Measurements from ENCODE around the gene ATP6V1G1. TPM values are rescaled to one million over a fixed set of nuclear protein-coding genes. Genes with fewer than 3 reads are reported as not detected.

The ATP6V1G1 gene
- total RNA-seq, 2 experiments from 2014 or later = 144 to 148 TPM

DNA sequence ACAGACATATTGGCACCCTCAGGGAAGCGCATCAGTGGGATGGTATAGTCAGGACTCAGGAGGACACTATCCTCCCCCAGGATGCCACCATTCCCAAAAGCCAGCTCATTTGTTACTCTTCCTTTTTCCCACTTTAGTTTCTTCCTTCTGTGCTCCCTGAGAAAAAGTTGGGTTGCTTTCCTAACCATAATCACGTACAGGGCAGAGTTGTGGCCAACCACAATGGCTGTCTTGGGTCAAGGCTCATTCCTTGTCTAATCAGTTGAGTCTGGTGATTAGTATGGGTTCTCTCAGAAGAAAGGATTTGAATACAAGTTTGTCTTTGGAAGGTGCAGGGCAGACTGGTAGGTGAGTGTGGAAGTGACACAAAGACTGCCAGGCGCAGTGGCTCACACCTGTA lies 26.6 kb upstream of the ATP6V1G1 start:
- CTCF ChIA-PET = interaction anchor here (1.3 kb wide), 1 partner anchor 93 kb away, joined by 3 read pairs; no protein-coding TSS in a partner anchor
- H3K27me3 Mint-ChIP-seq = peaks cover 28% of the 10 kb centered on the region
- Histone ChIP-seq H3K9me3 (ENCODE audit: control insufficient read depth in 1 of 2, insufficient read depth in 1 of 2, low read length in 2 of 2) (peaks cover 0 to 4% of the 10 kb centered on the region in 2 experiments), H3K4me1 (ENCODE audit: insufficient read depth, low read length) (no peaks in the 10 kb centered on the region), H3K36me3 (ENCODE audit: insufficient read depth, low read length) (no peaks in the 10 kb centered on the region), H3K4me3 (ENCODE audit: low read length) (no peak overlapping the region), H3K27ac (ENCODE audit: low read depth in 1 of 2, low read length in 2 of 2) (no peak overlapping the region), H3K27me3 (ENCODE audit: control insufficient read depth in 1 of 2, insufficient read depth in 2 of 2, low read length in 2 of 2) (peaks cover 0 to 2% of the 10 kb centered on the region in 2 experiments)
- no peak overlapping the region for H3K27ac Mint-ChIP-seq
- intact Hi-C loops (cut with DNase I, micrococcal nuclease) = no loop called here
- DNase-seq = no peak
- H3K9me3 Mint-ChIP-seq = no peaks in the 10 kb centered on the region
- POLR2A ChIA-PET = no interaction called here
- H3K4me1 Mint-ChIP-seq (ENCODE audit: low read depth) = no peaks in the 10 kb centered on the region
- H3K4me3 Mint-ChIP-seq = no peak overlapping the region
- ATAC-seq (ENCODE audit: poor library complexity) = no peak
- no peaks in the 10 kb centered on the region for H3K36me3 Mint-ChIP-seq (ENCODE audit: low read depth)
- TF ChIP-seq, protein P1, sequence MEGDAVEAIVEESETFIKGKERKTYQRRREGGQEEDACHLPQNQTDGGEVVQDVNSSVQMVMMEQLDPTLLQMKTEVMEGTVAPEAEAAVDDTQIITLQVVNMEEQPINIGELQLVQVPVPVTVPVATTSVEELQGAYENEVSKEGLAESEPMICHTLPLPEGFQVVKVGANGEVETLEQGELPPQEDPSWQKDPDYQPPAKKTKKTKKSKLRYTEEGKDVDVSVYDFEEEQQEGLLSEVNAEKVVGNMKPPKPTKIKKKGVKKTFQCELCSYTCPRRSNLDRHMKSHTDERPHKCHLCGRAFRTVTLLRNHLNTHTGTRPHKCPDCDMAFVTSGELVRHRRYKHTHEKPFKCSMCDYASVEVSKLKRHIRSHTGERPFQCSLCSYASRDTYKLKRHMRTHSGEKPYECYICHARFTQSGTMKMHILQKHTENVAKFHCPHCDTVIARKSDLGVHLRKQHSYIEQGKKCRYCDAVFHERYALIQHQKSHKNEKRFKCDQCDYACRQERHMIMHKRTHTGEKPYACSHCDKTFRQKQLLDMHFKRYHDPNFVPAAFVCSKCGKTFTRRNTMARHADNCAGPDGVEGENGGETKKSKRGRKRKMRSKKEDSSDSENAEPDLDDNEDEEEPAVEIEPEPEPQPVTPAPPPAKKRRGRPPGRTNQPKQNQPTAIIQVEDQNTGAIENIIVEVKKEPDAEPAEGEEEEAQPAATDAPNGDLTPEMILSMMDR (IDR thresholded peaks at IDR 0.05) = no peak

- no peak overlapping the region for H3K27ac Mint-ChIP-seq
- H3K9me3 ChIP-seq (ENCODE audit: control insufficient read depth in 1 of 2, insufficient read depth in 1 of 2, low read length in 2 of 2) = peaks cover 0 to 4% of the 10 kb centered on the region in 2 experiments
- ChIA-PET POLR2A (no interaction called here), CTCF (no interaction called here)
- H3K36me3 Mint-ChIP-seq (ENCODE audit: low read depth) = no peaks in the 10 kb centered on the region
- no peak overlapping the region for H3K27ac ChIP-seq (ENCODE audit: low read depth in 1 of 2, low read length in 2 of 2)
- intact Hi-C loops (cut with DNase I, micrococcal nuclease) = no loop called here
- no peaks in the 10 kb centered on the region for H3K4me1 ChIP-seq (ENCODE audit: insufficient read depth, low read length)
- no peak overlapping the region for H3K4me3 ChIP-seq (ENCODE audit: low read length)
- no peaks in the 10 kb centered on the region for H3K36me3 ChIP-seq (ENCODE audit: insufficient read depth, low read length)
- no peaks in the 10 kb centered on the region for H3K9me3 Mint-ChIP-seq
- DNase-seq (no peak), ATAC-seq (ENCODE audit: poor library complexity) (no peak)
- TF ChIP-seq, protein P1 (IDR thresholded peaks at IDR 0.05) = no peak
- H3K27me3 Mint-ChIP-seq = peaks cover 28% of the 10 kb centered on the region
- H3K27me3 ChIP-seq (ENCODE audit: control insufficient read depth in 1 of 2, insufficient read depth in 2 of 2, low read length in 2 of 2) = peaks cover 0 to 2% of the 10 kb centered on the region in 2 experiments
- H3K4me1 Mint-ChIP-seq (ENCODE audit: low read depth) = no peaks in the 10 kb centered on the region
- no peak overlapping the region for H3K4me3 Mint-ChIP-seq
Observed at GRCh38 chr9:114561771-114562170, 25.8 kb upstream of the ATP6V1G1 start.

DNA sequence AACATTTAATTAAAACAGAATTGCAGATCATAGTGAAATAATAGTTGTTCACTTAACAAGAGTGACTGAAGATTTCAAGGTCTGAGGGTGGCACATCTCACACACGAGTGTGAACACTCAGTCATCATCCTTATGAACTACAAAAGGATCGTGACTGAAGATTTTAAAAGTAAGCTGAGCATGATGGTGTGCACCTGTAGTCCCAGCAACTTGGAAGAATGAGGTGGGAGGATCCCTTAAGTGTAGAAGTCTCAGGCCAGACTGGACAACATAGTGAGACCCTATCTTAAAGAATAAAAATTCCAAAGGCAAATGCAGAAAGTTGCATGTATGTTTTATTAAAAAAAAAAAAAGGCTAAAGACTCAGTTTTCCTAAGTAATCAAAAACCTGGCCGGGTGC lies 22.4 kb upstream of the ATP6V1G1 start:
- POLR2A ChIA-PET = no interaction called here
- H3K36me3 Mint-ChIP-seq (ENCODE audit: low read depth) = no peaks in the 10 kb centered on the region
- Histone ChIP-seq H3K27me3 (ENCODE audit: control insufficient read depth in 1 of 2, insufficient read depth in 2 of 2, low read length in 2 of 2) (peaks cover 0 to 2% of the 10 kb centered on the region in 2 experiments), H3K36me3 (ENCODE audit: insufficient read depth, low read length) (no peaks in the 10 kb centered on the region), H3K4me3 (ENCODE audit: low read length) (no peak overlapping the region), H3K9me3 (ENCODE audit: control insufficient read depth in 1 of 2, insufficient read depth in 1 of 2, low read length in 2 of 2) (no peaks in the 10 kb centered on the region), H3K4me1 (ENCODE audit: insufficient read depth, low read length) (no peaks in the 10 kb centered on the region), H3K27ac (ENCODE audit: low read depth in 1 of 2, low read length in 2 of 2) (no peak overlapping the region)
- TF ChIP-seq, protein P1 (IDR thresholded peaks at IDR 0.05) = no peak
- H3K4me3 Mint-ChIP-seq = no peak overlapping the region
- H3K27me3 Mint-ChIP-seq = peaks cover 23% of the 10 kb centered on the region
- CTCF ChIA-PET = no interaction called here
- H3K4me1 Mint-ChIP-seq (ENCODE audit: low read depth) = no peaks in the 10 kb centered on the region
- intact Hi-C loops (cut with DNase I, micrococcal nuclease) = no loop called here
- no peaks in the 10 kb centered on the region for H3K9me3 Mint-ChIP-seq
- DNase-seq (no peak), ATAC-seq (ENCODE audit: poor library complexity) (no peak)
- no peak overlapping the region for H3K27ac Mint-ChIP-seq

All from CD4-positive, alpha-beta T cell (primary cell).